Measurements from ENCODE around the gene REG4.

The REG4 gene

GRCh38 chr1:119748040-119748439 is 63.2 kb downstream of the REG4 start:
- no peak for TF ChIP-seq CTCF (IDR thresholded peaks at IDR 0.05; ENCODE audit: low read depth, low read length)
- TF ChIP-seq MYC (IDR thresholded peaks at IDR 0.05; ENCODE audit: low read depth, low read length), result no peak
- TF ChIP-seq POLR2A (IDR thresholded peaks at IDR 0.05; ENCODE audit: extremely low read depth, insufficient read length), result no peak
- no peak overlapping the region for H3K4me3 ChIP-seq (ENCODE audit: low read depth, low read length)
- DNase-seq (ENCODE audit: low read depth), result no peak

- TF ChIP-seq POLR2A (IDR thresholded peaks at IDR 0.05; ENCODE audit: extremely low read depth, insufficient read length), result no peak
- TF ChIP-seq, protein P1, sequence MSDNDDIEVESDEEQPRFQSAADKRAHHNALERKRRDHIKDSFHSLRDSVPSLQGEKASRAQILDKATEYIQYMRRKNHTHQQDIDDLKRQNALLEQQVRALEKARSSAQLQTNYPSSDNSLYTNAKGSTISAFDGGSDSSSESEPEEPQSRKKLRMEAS (IDR thresholded peaks at IDR 0.05; ENCODE audit: low read depth, low read length), result no peak
- no peak for TF ChIP-seq MYC (IDR thresholded peaks at IDR 0.05; ENCODE audit: low read depth, low read length)
- no peak for TF ChIP-seq CTCF (IDR thresholded peaks at IDR 0.05; ENCODE audit: low read depth, low read length)
- no peak for DNase-seq (ENCODE audit: low read depth)
- no peak overlapping the region for H3K4me3 ChIP-seq (ENCODE audit: low read depth, low read length)
Measured at GRCh38 chr1:119747451-119747850, 63.8 kb downstream of the REG4 start.

- TF ChIP-seq, protein P1 (IDR thresholded peaks at IDR 0.05; ENCODE audit: low read depth, low read length), result no peak
- TF ChIP-seq MYC (IDR thresholded peaks at IDR 0.05; ENCODE audit: low read depth, low read length), result no peak
- no peak for TF ChIP-seq POLR2A (IDR thresholded peaks at IDR 0.05; ENCODE audit: extremely low read depth, insufficient read length)
- no peak for TF ChIP-seq CTCF (IDR thresholded peaks at IDR 0.05; ENCODE audit: low read depth, low read length)
- DNase-seq (ENCODE audit: low read depth), result no peak
- no peak overlapping the region for H3K4me3 ChIP-seq (ENCODE audit: low read depth, low read length)
Measured at GRCh38 chr1:119745034-119745433, 66.2 kb downstream of the REG4 start.

- DNase-seq (ENCODE audit: low read depth), result no peak
- TF ChIP-seq POLR2A (IDR thresholded peaks at IDR 0.05; ENCODE audit: extremely low read depth, insufficient read length), result no peak
- TF ChIP-seq, protein P1 (IDR thresholded peaks at IDR 0.05; ENCODE audit: low read depth, low read length), result no peak
- no peak for TF ChIP-seq CTCF (IDR thresholded peaks at IDR 0.05; ENCODE audit: low read depth, low read length)
- no peak for TF ChIP-seq MYC (IDR thresholded peaks at IDR 0.05; ENCODE audit: low read depth, low read length)
Measured at GRCh38 chr1:119744598-119744942, 66.7 kb downstream of the REG4 start.

More at GRCh38 chr1:119744598-119744942, 66.7 kb downstream of the REG4 start:
- no peak overlapping the region for H3K4me3 ChIP-seq (ENCODE audit: low read depth, low read length)

Measured in NB4 (cell line).